Hematopoietic multipotent progenitor cell treated with erythropoietin and hydrocortisone succinate and interleukin-3 and kit ligand, for 4 days (in vitro differentiated cells): ENCODE measurements around the gene PRCC.

Experiments used
- DNase-seq: peaks from one replicate; pipeline ENCODE4 v3.0.0-alpha.2; 2015

The PRCC gene, protein sequence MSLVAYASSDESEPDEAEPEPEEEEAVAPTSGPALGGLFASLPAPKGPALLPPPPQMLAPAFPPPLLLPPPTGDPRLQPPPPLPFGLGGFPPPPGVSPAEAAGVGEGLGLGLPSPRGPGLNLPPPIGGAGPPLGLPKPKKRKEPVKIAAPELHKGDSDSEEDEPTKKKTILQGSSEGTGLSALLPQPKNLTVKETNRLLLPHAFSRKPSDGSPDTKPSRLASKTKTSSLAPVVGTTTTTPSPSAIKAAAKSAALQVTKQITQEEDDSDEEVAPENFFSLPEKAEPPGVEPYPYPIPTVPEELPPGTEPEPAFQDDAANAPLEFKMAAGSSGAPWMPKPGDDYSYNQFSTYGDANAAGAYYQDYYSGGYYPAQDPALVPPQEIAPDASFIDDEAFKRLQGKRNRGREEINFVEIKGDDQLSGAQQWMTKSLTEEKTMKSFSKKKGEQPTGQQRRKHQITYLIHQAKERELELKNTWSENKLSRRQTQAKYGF

DNA sequence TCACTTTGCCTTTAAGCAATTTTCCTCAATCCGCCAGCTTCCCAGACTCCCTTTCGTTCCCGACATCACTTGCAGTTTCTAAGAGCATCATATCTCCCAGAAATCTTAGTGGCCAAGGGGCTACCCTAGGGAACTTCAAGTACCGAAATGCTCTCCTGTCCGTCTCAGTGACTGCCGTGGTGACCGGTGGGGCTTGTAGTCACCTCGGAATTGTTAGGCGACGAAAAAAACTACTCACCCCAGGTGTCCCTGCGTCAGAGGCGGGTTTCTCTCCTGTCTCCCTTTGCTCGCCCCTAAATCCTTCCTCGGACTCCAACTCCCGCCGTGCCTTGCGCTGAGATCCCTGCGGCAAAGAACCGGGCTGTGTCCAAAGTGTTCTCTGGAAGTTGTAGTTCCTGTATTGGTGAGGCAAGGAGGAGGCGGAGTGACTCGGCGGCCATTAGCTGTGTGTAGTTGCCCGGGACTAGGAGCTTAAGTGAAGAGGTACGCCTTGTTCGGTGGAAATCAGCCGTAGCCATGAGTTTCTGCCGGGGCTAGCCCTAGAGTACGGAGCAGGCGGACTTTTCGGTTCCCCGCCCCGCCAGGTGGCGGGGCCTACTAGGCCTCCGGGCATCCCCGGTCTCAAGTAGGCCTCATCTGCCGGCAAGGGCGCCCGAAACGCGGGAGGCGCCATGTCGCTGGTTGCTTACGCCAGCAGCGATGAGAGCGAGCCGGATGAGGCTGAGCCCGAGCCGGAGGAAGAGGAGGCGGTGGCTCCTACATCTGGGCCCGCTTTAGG, at the start of gene PRCC:
Gene PRCC, plus strand, starts transcription at position 435 of the 778 bp plus-strand sequence. Its CDS starts 237 bp downstream, at position 672.
- DNase-seq: peak; percentile 100

GRCh38 chr1:156721131-156721530, 46.2 kb upstream of the PRCC start:
- no peak for DNase-seq

- no peak for DNase-seq
Measured at GRCh38 chr1:156721535-156721934, 45.8 kb upstream of the PRCC start.

DNA sequence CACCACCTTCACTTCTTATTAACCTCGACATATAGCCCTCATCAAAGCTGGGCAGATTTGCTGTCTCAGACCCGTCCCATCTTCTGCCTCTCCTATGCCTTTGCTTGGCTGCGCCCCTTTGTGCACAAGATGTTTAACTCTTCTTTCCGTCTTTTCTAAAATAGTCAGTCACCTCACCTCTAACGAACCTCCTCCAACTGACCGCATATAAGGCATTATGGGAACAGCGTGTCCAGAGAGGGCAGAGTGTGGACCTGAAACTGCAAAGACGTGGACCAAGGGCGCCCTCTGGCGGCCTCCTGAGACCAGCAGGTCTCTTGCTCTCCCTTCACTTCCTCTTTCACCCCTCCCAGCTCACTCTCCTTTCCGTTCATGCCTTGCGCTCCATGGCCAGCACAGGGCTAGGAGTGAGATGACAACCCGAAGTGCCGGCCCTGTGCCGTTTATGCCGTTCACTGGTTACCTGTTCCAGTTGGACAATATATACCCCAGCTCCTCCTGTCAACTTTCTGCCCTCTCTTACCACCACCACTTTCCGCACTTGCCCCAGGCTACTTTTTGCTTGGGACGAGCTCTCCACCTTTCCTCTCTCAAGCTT, 41.6 kb upstream of the PRCC start:
- DNase-seq: peak; percentile 95

DNA sequence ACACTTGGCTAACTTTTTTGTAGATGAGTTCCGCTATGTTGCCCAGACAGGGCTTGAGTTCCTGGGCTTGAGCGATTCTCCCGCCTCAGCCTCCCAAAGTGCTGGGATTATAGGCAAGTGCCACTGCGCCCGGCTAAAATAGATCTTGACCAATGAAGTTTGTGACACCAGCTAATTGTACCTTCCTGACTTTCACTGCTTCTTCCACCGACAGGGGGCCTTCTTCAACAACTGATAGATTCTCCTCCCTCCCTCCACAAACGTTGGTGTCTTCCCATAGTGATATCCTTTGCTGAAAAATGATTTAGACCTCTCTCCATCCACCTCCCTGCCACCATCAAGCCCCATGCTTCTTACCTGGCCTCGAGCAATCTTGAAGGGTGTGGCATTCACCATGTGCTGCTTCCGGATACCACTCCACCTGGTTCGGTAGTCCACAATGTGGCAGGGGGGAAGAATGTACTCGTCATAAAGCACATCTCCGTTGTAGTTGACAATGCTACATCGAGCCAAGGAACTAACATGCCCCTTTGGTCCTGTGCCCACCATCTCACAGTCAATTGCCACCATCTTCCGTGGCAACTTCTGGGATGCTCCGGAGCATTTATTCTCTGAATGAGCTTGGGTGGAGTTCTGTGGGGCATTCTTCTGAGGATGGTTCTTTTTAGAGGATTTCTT, 40.6 kb upstream of the PRCC start:
- peak; percentile 91 for DNase-seq

GRCh38 chr1:156727492-156727891, 39.8 kb upstream of the PRCC start:
- no peak for DNase-seq

- peak; percentile 94 for DNase-seq
Measured at GRCh38 chr1:156727926-156728598, 39.3 kb upstream of the PRCC start, which contains the start of gene METTL25B. Gene METTL25B, plus strand, starts transcription at chr1:156728469. Its CDS starts 636 bp downstream, at chr1:156729105.

- peak; percentile 99 for DNase-seq
Measured at GRCh38 chr1:156728599-156729462, 38.5 kb upstream of the PRCC start, which contains the start of gene ISG20L2. Gene ISG20L2, minus strand, starts transcription at chr1:156728766. Its CDS starts 1,114 bp downstream, at chr1:156727652.

- DNase-seq: no peak
Measured at GRCh38 chr1:156733989-156734584, 33.2 kb upstream of the PRCC start.

DNA sequence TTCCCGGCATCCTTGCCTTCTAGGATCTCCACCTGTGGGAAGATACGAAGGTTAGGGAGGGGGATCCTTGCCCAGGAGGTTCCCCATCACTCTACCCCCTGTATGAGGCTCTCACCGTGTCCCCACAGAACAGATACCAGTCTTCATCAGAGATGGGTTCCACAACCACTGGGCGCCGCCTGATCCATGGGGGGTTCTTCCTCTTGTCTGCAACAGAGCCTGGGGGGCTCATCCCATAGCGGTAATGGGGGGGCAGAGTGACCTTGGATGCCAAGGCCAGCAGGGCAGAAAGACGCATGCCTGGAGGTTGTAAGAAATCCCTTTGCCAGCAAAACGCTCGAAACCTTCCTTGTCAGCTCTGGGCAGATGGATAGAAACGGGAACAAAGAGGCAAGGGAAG, 28.9 kb upstream of the PRCC start:
- no peak for DNase-seq

- no peak for DNase-seq
Measured at GRCh38 chr1:156738916-156739315, 28.4 kb upstream of the PRCC start.

DNA sequence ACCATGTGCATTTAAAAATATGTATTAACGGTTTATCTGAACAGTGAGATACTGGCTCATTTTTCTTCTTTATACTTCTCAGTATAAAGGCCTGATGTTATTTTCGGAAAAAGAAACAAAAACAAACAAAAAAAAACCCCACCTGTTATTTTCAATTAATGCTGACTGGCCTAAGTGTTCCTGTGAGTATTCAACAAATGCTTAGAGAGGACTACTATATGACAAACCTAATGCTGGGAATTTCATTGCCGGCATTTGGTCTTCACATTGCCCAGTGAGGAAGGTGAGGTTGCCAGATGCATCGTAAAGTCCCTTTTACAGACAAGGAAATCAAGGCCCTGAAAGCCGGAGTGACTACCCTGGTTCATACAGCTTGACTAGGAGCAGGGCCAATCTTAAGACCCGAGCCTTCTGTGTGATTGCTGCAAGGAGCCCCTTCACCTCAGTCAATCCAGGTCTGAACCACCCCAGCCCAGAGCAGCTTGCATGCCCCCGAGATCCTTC, 27.0 kb upstream of the PRCC start:
- peak; percentile 56 for DNase-seq

DNA sequence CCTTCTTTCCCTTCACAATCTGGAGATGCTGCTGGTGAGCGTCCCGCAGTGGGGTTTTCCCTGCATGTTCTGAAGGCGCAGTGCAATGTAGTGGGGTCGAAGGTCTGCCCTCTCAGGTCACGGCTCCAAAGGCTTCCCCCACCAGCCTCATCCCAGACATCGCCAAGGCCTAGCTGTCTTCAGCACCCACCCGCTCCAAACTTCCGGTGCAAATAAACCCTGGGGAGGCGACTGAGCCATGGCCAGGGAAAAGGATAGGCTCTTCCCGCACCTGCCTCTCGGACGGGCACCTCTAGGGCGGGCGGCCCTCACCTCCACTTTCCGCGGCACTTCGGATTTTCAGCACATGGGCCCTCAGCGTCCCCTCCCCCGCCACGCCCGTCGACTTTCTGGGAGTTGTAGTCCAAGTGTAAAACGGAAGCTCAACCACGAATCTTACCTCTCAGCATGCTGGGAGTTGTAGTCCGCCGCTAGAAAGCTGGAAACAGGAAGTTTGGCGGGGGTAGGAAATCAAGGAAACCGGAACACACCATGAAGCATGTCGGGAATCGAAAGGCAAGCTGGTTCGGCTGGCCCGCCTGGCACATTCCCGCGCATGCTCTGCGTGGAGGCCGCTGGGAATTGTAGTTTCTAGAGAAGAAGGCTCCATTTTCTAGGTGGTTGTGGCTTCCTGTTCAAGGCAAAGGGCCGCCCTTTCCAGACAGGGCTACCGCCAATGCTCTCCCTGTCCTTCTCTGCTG, 26.4 kb upstream of the PRCC start, which contains the start of gene MRPL24:
Gene MRPL24, minus strand, starts transcription at position 348 of the 740 bp plus-strand sequence. CDS start 2,384 bp downstream, outside the sequence.
- peak; percentile 100 for DNase-seq

DNA sequence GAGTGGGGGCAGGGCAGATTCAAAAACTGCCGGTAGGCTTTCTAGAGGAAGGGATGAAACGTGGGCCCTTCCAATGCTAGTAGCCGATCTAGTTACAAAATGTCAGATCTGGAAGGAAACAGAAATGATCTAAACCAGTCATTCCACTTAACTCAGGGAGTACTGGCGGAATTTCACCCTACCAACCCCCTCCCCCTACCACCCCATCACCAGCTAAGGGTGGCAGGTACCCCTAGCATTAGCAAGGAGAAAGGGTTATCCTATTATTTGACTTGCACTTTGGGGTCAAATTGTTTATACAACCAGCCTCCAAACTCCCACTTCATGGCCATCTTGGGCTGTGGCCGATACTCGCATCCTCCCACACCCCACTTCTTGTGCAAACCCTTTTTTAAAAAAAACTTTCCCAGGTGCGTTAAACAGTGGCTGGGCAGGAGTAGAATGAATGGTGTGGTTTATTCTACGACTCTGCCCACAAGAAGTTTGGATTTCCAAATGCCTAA, 25.8 kb upstream of the PRCC start:
- DNase-seq: no peak

DNA sequence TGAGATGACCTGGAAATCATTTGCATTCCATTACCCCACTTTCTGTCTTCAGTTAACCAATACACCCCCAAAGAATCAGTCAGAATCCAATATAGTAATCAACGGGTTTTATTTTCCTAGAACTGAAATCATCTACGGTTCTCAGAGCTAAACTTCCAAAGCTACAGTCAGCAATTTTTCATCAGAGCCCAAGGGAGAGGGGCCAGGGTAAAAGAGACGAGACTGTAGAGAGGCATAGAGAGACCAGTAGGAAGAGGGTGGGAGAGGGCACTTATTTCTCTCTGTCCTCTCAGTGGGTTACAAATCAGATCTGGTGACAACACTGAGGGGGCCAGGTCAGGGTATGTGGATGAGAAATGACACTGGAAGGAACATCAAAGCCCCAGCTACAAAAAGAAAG, 25.3 kb upstream of the PRCC start:
- DNase-seq: no peak

- no peak for DNase-seq
Measured at GRCh38 chr1:156742801-156743200, 24.5 kb upstream of the PRCC start.

GRCh38 chr1:156743367-156744302, 23.7 kb upstream of the PRCC start:
- DNase-seq: no peak

GRCh38 chr1:156744344-156744743, 23.0 kb upstream of the PRCC start:
- DNase-seq: no peak
